ENCODE results near the gene GRXCR1.
A peak's percentile ranks its signal among the peaks of the same experiment; 100 is the strongest.

Gene GRXCR1

DNA sequence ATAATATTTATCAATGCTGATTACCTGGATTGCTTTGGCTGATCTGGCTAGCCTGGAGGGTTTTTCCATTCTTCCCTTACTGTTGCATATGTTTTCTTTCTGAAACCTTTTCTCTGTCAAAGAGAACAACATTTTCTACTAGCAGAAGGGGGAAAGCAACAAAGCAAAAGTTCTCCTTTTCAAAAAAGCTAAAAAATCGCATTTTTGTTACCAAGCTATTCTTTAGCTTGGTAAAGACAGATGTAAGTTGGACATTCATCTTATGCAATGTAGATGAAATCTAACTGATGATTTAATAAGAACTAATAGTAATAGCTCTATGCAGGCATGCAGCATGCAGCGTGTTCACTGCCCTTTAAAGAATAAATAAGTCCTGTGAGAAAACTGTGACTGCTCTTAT, at the start of gene GRXCR1:
Gene GRXCR1 (plus strand): TSS at position 301 of the 400 bp plus-strand sequence. CDS start 554 bp downstream, outside the sequence.
- no peak for DNase-seq

DNA sequence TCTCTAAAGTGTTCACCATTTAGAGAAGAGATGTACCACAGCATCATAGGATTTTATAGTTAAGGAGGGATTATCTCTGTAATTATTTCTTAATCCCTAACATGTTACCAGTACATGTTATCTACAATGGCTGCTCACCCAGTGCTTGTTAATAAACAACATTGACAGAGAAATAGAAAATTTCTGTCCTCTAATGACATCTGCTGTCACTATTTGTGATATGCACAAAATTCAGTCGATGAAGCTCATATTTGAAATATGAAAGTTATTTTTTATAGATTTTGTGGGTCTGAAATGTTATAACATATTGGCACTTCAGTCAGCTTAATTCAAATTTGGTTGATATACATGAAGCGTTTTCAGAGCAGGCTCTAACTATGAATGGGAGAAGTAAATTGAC, 48.8 kb upstream of the GRXCR1 start:
- no peak for DNase-seq

DNA sequence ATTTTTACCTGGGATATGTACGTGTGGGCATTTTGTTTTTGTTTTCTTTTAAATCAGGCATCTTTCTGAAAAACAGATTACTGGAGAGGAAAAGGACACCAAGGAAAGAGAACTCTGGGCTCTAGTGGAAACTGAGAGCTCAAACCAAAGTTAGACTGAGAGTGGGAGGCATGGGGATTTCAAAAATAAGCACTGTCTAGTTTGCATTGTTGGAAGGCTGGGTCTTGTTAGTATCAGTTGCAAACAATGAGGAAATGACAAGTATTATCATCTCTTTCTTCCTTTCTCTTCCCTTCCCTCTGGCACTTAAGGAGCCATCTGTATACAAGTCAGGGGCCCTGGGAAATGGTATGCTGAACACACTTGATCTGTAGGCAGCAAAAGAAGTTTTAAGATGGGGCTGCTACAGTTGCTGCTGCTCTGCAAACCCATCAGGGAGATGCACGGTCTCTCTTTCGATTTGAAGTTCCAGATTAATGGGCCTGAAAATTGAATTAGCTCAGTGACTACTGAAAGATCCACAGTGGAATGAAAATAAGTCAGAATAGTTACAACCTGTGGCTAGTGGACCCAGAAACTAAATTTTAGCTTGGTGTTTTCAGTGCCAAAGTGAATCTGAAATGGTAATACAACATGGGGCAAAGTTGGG, 48.0 kb upstream of the GRXCR1 start:
- DNase-seq, result no peak

DNA sequence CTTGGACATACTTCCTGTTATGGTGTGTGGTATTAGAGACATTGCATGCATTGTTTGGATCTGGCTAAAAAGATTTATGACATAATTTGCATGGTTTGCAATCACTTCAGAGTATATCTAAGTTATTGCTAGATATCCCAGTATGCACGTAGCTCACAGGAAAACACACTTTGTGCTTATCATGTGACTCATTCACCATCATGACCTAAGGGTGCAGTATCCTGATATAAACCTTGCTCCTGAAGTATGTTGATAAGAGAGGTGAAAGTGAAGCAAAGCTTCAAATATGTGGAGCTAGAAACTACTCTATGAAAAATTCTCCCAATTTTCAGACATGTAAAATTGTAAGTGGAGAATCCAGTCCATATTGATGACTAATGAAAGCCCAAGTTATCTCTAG, 46.9 kb upstream of the GRXCR1 start:
- DNase-seq, result no peak

DNA sequence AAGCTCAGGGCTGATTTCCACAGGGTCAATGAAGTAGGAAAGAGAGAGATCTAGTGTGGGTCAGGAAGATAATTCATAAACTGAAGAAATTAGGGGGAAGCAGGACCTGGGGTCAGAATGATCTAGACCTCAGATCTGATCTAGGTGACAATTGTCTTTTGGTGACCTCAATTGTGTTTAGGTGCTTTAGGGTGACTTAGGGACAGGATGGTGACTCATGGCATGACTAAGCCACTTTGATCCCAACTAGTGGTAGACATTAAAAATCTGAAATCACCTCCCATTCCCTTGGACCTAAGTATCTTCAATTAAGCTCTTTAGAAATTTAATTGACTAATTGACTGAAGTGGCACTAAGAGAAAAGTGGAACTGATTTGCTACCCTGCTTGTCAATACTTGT, 36.7 kb upstream of the GRXCR1 start:
- no peak for DNase-seq

DNA sequence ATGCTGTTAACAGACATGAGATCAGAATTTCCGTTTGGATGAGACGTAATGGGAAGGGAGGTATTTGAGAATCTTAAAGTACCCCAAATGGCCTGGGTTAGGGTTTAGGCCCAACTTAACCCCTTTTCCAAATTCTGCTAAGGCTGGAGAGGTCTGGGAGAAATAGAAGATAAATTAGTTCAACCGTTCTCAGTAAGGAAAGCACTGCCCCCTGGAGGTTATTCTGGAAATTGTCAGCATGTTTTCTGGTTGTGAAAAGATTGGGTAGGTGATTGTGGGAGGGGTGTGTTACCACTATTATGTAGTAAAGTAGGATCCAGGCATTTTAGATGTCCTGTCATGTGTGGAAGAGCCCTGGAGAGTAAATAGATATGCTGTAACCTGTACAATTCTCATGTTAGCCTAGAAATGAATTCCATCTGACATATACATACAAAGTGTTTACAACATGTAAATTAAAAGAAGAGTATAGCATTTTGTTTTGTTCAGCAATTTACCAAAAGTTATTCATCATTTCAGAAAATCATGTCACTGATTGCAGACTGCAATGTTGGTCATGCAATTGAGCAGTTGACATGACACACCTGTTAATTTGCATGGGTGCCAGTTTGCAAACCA, 26.8 kb upstream of the GRXCR1 start:
- DNase-seq, result peak; percentile 1

DNA sequence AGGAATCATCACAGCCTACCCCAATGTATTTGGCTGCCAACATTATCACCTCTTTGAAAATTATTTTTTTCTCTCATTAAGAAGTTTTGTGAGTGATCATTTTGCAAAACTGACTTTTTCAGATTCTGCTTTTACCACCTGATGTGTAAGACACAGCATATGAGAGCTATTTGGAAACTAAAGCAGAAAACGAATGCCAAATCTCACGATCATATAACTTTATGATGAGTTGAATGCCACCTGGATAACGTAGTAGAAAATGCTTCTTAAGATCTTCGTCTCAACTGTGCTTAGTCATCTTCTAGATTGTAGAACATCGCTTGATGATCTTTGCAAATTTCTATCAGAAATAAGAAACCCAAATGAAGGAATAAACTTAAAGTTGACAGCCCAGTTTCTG, 21.3 kb upstream of the GRXCR1 start:
- DNase-seq, result no peak

DNA sequence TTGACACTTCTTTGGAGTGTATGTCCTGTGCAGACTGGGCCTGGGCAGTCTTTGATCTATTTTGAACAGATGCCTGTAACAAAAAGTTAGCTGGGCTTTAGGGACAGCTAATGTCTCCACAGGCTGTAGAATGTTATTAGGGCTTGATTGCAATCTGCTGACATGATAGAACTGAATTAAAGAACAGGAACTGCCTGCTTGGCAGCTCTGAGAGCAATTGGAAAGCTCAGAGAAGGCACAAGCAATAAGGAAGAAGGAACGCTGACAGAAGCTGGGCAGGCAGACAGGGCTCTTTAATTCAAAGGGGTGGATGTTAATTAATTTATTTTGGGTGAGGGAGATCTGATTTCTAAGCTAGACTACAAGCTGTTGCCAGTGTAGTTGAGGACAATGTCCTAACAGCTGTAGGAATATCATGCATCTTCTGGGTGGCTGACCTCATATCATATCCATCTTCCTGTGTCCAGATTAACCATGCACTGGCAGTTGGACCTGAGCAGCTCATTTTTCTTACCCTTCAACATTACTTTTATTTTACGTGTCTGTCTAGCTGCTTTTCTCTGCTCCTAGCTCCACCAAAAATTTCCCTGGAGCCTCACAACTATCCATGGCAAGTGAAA, 20.7 kb upstream of the GRXCR1 start:
- DNase-seq, result no peak

DNA sequence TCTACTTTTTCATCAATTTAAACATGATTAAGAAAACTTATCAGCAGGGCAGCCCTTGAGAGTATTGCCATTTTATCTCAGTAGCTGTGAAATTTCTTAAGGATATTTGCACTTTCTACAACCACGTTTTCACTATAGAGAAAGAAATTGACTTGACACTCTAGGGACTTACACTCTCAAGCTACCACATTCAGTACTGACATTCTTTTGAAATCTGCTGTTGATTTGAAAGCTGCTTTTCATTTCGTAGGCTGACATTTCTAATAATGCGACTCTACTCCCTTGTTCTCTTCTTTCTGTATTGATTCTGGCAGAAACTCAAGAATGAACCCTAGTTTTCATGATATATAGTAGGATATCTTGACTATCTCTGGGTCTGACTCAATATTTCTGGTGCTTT, 13.7 kb upstream of the GRXCR1 start:
- DNase-seq, result no peak

DNA sequence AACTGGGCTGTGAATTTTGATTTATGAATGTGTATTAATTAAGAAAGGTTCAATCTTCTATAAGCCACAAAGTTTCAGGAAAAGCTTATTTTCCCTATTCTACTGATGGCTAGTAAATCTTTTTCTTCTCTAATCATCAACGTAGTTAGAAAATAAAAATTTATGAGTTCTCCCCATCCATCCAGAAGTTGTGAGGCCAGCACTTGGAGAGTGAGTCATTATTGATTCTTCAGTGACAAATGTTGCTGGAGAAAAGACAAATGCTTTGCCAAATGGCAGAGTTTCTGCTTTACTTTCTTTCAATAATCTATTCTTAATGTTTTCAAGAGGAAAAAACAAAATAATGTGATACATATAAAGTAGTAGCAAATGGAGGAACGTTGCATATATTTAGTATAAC, 11.3 kb upstream of the GRXCR1 start:
- DNase-seq, result no peak

DNA sequence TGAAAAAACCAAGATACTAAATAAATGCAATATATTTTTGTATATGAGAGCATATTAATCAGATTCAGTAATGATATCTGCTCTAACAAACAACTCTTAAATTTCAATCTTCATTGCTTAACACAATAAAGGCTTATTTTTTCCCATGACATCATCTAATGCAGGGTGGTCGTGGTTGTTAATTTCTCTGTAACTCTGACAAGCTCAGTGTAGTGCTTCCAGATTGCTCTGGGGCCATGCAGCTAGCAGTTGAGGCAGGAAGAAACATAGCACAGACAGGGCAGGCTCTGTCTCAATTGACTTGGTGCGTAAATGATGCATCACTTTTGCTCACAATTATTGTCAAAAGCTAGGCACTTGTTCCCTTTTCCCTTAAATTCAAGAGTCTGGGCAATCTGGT, 869 bp upstream of the GRXCR1 start:
- no peak for DNase-seq

DNA sequence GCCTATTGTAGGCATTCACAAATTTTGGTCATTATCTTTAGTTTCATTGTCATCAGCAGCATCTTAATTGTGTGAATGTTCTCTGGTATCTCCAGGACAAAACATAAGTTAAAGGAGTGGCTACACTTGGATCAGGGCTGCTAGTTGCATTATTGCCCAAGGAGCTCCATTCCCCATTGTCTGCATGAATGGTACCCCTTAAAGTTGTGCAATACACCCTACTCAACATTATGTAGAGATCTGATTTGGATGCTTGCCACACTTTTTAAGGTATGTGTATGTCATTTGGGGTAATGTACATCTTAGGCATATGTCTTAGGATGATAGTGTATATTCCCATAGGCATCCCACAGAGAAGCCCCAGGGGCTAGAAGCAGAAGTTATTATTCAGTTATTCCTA, 2.9 kb downstream of the GRXCR1 start:
- DNase-seq, result no peak

DNA sequence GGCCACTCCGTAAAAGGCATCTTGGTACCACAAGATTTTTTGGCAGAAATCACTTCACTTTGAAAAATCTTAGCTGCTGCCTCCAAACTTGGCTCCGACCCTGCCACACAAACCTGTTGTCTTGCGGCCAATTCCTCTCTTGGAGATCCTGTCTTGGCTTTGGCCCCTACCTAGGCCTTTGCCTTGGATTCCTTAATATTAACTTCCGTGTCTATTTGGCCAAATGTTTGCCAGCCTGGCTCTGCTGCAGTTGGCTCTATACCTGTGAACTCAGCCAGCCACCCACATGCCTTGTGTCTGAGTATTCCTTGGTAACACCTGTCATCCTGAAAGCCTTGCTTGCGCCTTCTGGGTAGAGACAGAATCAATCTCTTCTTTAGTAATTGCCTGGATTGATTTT, 12.5 kb downstream of the GRXCR1 start:
- no peak for DNase-seq

DNA sequence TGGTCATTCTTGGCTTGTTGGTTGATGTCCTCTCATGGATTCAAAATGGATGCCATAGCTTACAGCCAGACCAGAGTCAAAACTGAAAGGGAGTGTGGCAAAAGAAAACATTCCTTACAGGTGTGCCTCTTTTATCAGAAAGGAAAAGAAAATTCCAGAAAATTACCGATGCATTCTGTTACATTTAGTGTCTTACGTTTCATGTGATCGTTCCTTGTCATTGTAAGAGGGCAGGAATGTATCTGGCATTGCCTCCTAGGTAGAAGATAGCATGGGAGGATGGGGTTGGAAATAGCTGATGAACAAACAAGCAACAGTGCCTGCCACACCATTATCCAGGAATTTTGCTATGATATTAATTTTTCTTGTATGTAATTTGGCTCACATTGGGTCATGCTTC, 13.1 kb downstream of the GRXCR1 start:
- DNase-seq, result no peak

DNA sequence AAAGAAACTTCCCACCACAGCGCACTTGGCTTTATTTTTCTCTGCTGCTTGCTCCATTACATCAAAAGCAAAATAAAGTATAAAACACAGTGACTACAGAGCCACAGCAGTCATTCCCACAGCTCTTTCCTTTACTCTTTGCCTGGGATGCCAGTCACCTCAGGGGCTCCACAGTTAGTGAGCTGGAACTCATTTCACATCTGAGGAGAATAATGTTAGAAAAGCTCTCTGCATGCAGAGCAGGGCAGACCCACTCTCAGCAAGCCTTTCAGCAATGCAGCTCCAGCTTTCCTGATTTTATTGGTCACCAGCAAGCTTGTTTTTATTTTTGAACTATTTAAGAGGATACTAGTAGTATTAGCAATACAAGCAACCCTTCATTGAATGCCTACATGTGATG, 13.8 kb downstream of the GRXCR1 start:
- no peak for DNase-seq

DNA sequence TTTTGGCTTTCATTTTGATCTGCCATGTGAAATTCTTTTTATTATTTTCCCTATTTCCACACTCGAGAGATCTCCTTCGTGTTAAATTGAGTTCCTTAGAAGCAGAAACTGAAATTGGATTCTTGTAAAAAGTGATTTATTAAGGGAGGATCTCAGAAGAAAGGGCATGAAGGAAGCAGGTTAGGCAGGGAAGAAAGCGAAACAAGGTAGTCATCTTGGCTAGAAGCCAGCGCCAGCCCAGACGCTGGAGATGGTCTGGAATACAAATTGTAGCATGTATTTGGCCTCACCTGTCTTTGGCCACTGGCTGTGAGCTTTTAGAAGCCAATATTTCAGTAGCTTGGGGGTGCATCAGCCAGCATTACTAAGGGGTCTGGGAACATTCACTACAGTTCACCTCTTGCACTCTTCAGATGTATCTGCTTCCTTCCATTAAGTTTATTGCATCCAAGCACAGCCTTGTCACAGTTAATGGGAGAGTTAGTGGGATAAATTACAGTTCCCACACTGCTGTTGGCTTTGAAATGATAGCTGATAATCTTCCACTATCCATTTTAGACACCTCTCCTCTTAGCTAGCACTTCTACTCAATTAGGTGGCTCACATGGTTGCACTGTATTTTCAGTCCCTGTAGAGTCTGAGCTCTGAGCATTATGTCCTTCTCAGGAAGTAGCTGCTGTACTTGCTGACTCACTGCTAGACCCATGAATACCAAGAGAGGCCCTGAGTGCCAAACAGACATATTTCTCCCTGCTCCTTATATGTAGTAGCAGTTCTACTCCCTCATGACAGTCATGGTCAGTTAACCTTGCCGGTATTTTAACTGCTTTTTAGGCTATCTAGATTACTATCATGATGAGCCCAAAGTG, 14.6 kb downstream of the GRXCR1 start:
- DNase-seq, result peak; percentile 11

DNA sequence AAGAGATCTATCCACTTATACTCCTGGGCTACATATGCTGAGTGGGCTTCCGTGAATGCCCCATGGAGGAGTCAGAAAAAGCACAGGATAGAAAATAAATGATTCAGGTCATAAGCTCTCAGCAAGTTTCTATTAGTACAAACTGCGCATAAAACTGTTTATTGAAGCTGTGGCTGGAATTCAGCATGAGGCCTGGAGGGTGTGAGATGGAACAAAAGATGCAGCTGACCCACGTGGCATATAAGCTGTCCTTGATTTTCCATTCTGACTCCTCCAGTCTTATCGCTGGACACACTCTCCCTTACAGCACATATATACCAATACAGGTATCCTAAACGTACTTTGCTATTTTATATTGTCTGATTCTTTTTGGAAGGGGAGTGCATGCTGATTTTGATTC, 17.9 kb downstream of the GRXCR1 start:
- no peak for DNase-seq

DNA sequence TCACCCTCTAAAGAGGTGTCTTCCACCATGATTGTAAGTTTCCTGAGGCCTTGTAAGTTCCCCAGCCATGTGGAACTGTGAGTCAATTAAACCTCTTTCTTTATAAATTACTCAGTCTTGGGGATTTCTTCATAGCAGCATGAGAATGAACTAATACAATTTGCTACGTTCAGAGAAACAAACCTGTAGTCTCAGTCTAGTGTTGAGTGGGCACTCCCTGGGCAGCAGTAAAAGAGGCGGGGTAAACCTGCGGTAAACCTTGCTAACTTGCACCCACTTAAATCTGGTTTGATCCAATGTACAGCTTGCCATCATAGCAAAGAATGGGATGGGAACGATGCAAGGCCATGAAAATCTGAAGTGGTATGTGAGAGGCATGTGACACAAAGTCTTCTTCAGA, 22.4 kb downstream of the GRXCR1 start:
- no peak for DNase-seq

DNA sequence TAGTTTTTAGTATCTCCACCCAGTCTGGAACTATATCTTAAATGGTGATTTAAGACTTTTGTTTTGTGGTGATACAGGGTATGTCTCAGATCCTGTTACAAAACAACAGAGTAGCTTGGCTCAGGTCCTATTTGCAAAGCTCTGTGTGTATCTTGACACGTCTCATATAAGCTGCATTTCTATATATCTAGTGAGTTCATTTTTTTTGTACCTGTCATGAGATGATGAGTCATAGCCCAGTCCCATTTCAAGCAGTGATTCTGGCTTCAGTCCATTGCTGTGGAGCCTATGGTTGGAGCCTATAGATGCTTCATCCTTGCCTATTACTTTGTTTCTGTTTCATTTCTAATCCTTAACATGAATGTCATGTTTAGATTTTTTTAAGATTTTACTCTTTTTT, 23.0 kb downstream of the GRXCR1 start:
- DNase-seq, result no peak

DNA sequence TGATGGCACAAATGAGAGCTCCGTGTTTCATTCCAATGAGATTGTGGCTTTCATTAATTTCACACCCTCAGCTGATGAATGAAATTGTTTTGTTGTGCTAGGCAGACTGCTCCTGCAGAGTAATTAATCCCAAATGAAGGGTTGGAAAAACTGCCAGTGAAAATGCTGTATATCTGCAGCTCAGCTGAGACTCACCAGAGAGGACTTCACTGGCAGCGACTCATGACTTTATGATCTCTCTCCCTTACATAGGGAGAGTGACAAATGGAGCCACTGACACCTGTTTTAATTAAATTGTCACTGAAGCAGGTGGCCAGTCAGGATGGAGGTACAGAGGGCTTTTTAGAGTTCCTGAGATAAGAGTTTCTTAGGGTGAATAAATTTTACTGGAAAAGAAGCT, 24.8 kb downstream of the GRXCR1 start:
- no peak for DNase-seq

DNA sequence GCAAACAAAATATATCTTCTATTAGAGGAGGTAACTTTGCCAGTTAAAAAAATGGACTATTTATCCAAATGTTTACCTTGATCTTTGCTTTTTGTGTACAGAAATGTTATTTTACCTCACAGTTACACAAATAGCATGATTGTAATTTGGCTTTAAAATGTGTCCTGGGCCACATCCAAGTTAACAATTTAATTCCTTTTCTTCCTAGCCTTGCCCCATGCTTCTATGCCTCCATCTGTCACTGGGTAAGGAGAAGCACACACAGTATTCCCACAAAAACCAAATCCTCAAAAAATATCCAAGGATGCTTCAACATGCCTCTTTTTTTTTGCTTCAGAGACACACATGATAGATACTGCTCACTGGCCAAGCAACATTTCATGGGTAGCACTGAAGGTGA, 30.9 kb downstream of the GRXCR1 start:
- DNase-seq, result no peak

DNA sequence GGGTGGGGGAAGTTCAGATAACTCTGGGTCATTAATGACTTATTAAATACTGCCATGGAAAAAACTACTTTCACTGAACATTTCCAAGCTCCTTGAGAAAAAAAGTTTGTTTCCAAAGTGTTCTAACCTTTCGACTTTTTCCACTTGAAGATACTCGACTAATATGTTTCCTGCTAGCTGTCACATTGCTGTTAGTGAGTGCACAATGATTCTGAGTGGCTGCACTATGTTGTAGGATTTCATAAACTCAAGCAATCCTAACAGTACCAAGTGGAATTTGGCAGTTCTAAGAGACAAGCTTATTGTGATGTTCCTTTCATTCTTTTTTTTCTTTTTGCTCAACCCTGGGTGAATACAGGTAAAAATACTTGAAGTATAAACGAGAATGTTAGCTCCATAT, 33.4 kb downstream of the GRXCR1 start:
- DNase-seq, result no peak

DNA sequence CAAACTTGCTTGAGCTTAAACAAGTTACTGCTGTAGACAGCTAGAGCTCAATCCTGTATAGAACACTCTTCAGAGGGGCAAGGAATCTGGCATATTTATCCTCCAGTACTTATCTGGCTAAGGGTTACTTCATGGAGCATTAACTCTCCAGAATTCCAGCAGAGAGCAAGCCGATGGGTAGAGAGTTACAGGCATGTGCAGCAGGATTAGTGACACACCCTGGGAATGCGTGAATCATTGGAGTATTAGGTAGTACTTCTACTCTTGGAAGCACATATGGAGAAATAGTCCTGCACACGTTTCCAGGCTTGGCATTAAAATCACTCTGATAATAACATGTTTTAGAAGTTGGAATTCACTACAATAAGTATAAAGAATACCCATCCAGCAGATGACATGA, 35.4 kb downstream of the GRXCR1 start:
- DNase-seq, result no peak

DNA sequence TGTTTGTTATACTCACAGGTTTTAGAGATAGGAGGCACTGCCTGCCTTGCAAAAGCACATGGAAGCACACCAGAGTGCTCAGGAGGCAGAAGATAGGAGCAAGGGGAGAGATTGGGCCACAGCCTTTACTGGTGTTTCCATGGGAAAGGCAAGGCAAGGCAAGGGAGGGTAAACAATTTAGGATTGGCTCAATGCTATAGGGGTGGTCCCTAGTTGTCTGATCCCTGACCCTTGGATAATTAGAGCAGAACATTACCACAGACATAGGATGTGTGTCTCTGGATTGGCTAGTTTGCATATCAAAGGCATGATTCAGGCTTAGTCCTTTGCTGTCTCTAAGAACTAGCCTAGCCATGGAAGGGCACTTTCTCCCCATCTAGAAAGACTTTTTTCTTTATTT, 36.1 kb downstream of the GRXCR1 start:
- DNase-seq, result no peak

All from GDM1 (cell line).